HEK293T (cell line): ENCODE measurements around the gene CCNK.

ENCODE experiments used
- BHLHE40 ChIP-seq: fragments of 450-650 bp; IDR thresholded peaks from 2 replicates; pipeline ENCODE4 v1.6.1; 2016; ENCODE audit warnings: mild to moderate bottlenecking, moderate library complexity, borderline replicate concordance
- FOXM1 ChIP-seq: fragments of 450-650 bp; IDR thresholded peaks from 2 replicates; pipeline ENCODE4 v1.6.1; 2017; ENCODE audit warnings: mild to moderate bottlenecking, borderline replicate concordance
- LEF1 ChIP-seq: fragments of 450-650 bp; IDR thresholded peaks from 2 replicates; pipeline ENCODE4 v1.6.1; 2017; ENCODE audit warnings: mild to moderate bottlenecking, borderline replicate concordance
- PKNOX1 ChIP-seq: fragments of 450-650 bp; IDR thresholded peaks from 2 replicates; pipeline ENCODE4 v1.6.1; 2016
- SP1 ChIP-seq: fragments of 450-650 bp; IDR thresholded peaks from 2 replicates; pipeline ENCODE4 v1.6.1; 2017
- ZNF384 ChIP-seq: fragments of 450-650 bp; IDR thresholded peaks from 2 replicates; pipeline ENCODE4 v1.6.1; 2016

GRCh38 chr14:99542566-99542965 lies 61.4 kb downstream of the CCNK start:
- TF ChIP-seq SP1, result no peak
- no peak for TF ChIP-seq LEF1
- TF ChIP-seq BHLHE40, result no peak
- TF ChIP-seq PKNOX1, result no peak
- TF ChIP-seq FOXM1, result no peak
- TF ChIP-seq ZNF384, result no peak
